Neural progenitor cell (in vitro differentiated cells): ENCODE data around the gene S1PR3.

Experiments used
- CTCF ChIP-seq: fragments of 200-600 bp; sonication (generic); IDR thresholded peaks from 2 replicates; pipeline ENCODE4 v1.5.1; 2017; ENCODE audit warnings: antibody characterized with exemption, mild to moderate bottlenecking
- EZH2 ChIP-seq: fragments of 200-600 bp; sonication (generic); IDR thresholded peaks from 2 replicates; pipeline ENCODE4 v1.6.1; 2017; ENCODE audit warnings: antibody characterized with exemption, mild to moderate bottlenecking, moderate library complexity

- TF ChIP-seq CTCF (no peak), EZH2 (no peak)
These were observed 7.2 kb downstream of the S1PR3 start for GRCh38 chr9:88998503-88998902.
